ENCODE measurements around the gene TMEM253.

TMEM253 gene

GRCh38 chr14:21060614-21061346 is 40.1 kb upstream of the TMEM253 start:
- no peaks in the 10 kb centered on the region for H3K79me2 ChIP-seq (ENCODE audit: insufficient read depth, low read length)
- no peak for TF ChIP-seq EZH2phosphoT487 (conservative IDR thresholded peaks at IDR 0.05; ENCODE audit: low read length)
- no peak for TF ChIP-seq CTCF (IDR thresholded peaks at IDR 0.05; ENCODE audit: insufficient read depth, low read length, poor library complexity, severe bottlenecking)
- no peaks in the 10 kb centered on the region for H3K27me3 ChIP-seq (ENCODE audit: low read length)
- H2AFZ ChIP-seq (ENCODE audit: low read depth, low read length, severe bottlenecking) = no peak overlapping the region
- H3K9me3 ChIP-seq (ENCODE audit: insufficient read depth, low read length) = no peaks in the 10 kb centered on the region
- H3F3A ChIP-seq (ENCODE audit: insufficient read depth) = no peaks in the 10 kb centered on the region
- no peak overlapping the region for H3K4me3 ChIP-seq (ENCODE audit: insufficient read depth, low read length, poor library complexity, severe bottlenecking)
- H4K20me1 ChIP-seq (ENCODE audit: low read depth, low read length) = no peaks in the 10 kb centered on the region
- no peaks in the 10 kb centered on the region for H3K36me3 ChIP-seq (ENCODE audit: low read length)
- no peak overlapping the region for H3K9ac ChIP-seq (ENCODE audit: low read length)
- H3K27ac ChIP-seq (ENCODE audit: low read depth, low read length) = no peak overlapping the region
- H3K4me2 ChIP-seq (ENCODE audit: low read depth, low read length, poor library complexity, severe bottlenecking) = no peak overlapping the region
- no peaks in the 10 kb centered on the region for H3K9me2 ChIP-seq (replicated peaks; ENCODE audit: insufficient read depth, low read length)

- no peaks in the 10 kb centered on the region for H3K27me3 ChIP-seq (ENCODE audit: low read length)
- no peak overlapping the region for H3K4me3 ChIP-seq (ENCODE audit: insufficient read depth, low read length, poor library complexity, severe bottlenecking)
- no peaks in the 10 kb centered on the region for H3K36me3 ChIP-seq (ENCODE audit: low read length)
- no peak overlapping the region for H3K9ac ChIP-seq (ENCODE audit: low read length)
- H4K20me1 ChIP-seq (ENCODE audit: low read depth, low read length) = no peaks in the 10 kb centered on the region
- no peak overlapping the region for H3K4me2 ChIP-seq (ENCODE audit: low read depth, low read length, poor library complexity, severe bottlenecking)
- TF ChIP-seq EZH2phosphoT487 (conservative IDR thresholded peaks at IDR 0.05; ENCODE audit: low read length) = no peak
- TF ChIP-seq CTCF (IDR thresholded peaks at IDR 0.05; ENCODE audit: insufficient read depth, low read length, poor library complexity, severe bottlenecking) = no peak
- no peaks in the 10 kb centered on the region for H3K9me3 ChIP-seq (ENCODE audit: insufficient read depth, low read length)
- no peaks in the 10 kb centered on the region for H3K79me2 ChIP-seq (ENCODE audit: insufficient read depth, low read length)
- H3K27ac ChIP-seq (ENCODE audit: low read depth, low read length) = no peak overlapping the region
- no peaks in the 10 kb centered on the region for H3F3A ChIP-seq (ENCODE audit: insufficient read depth)
- H3K9me2 ChIP-seq (replicated peaks; ENCODE audit: insufficient read depth, low read length) = no peaks in the 10 kb centered on the region
- H2AFZ ChIP-seq (ENCODE audit: low read depth, low read length, severe bottlenecking) = no peak overlapping the region
These were observed 39.6 kb upstream of the TMEM253 start for GRCh38 chr14:21061347-21061668.

- Histone ChIP-seq H2AFZ (ENCODE audit: low read depth, low read length, severe bottlenecking) (no peak overlapping the region), H3K9ac (ENCODE audit: low read length) (no peak overlapping the region), H3K9me3 (ENCODE audit: insufficient read depth, low read length) (no peaks in the 10 kb centered on the region), H4K20me1 (ENCODE audit: low read depth, low read length) (no peaks in the 10 kb centered on the region), H3K36me3 (ENCODE audit: low read length) (no peaks in the 10 kb centered on the region), H3K4me3 (ENCODE audit: insufficient read depth, low read length, poor library complexity, severe bottlenecking) (no peak overlapping the region), H3K27ac (ENCODE audit: low read depth, low read length) (no peak overlapping the region), H3K27me3 (ENCODE audit: low read length) (no peaks in the 10 kb centered on the region), H3K79me2 (ENCODE audit: insufficient read depth, low read length) (no peaks in the 10 kb centered on the region), H3K4me2 (ENCODE audit: low read depth, low read length, poor library complexity, severe bottlenecking) (no peak overlapping the region), H3K9me2 (replicated peaks; ENCODE audit: insufficient read depth, low read length) (no peaks in the 10 kb centered on the region), H3F3A (ENCODE audit: insufficient read depth) (no peaks in the 10 kb centered on the region)
- TF ChIP-seq EZH2phosphoT487 (conservative IDR thresholded peaks at IDR 0.05; ENCODE audit: low read length) = no peak
- no peak for TF ChIP-seq CTCF (IDR thresholded peaks at IDR 0.05; ENCODE audit: insufficient read depth, low read length, poor library complexity, severe bottlenecking)
These were observed 37.4 kb upstream of the TMEM253 start for GRCh38 chr14:21063479-21063878.

Measured in SU-DHL-6 (cell line).